GM23338 (cell line): ENCODE results near the gene JARID2. TPM values are rescaled to one million over a fixed set of nuclear protein-coding genes. Genes with fewer than 3 reads are reported as not detected.

Source experiments
- ATAC-seq: fragments of 200-7000 bp; cut with Tn5 transposase; 3 replicates; pipeline ENCODE4 v1.9.1; 2020
- DNase-seq: peaks from one replicate; pipeline ENCODE4 v3.0.0-alpha.2; 2015; ENCODE audit warnings: low spot score
- H2AFZ ChIP-seq: fragments of 200-600 bp; sonication (generic); 2 replicates; pipeline ENCODE4 v1.8.0; 2016; ENCODE audit warnings: antibody characterized with exemption, mild to moderate bottlenecking, moderate library complexity
- H3F3A ChIP-seq: fragments of 200-600 bp; sonication (generic); replicated peaks from 2 replicates; pipeline ENCODE4 v1.8.0; 2017; ENCODE audit warnings: antibody characterized with exemption, mixed run types, low read depth
- H3K27ac ChIP-seq: fragments of 200-600 bp; sonication (generic); 2 replicates; pipeline ENCODE4 v1.6.1; 2016; ENCODE audit warnings: low read depth
- H3K27me3 ChIP-seq: fragments of 200-600 bp; sonication (generic); 2 replicates; pipeline ENCODE4 v1.8.0; 2016; ENCODE audit warnings: mild to moderate bottlenecking, mixed run types, moderate library complexity; ENCODE audit not compliant: insufficient read depth
- H3K36me3 ChIP-seq: fragments of 200-600 bp; sonication (generic); 2 replicates; pipeline ENCODE4 v1.8.0; 2016; ENCODE audit warnings: mild to moderate bottlenecking; ENCODE audit not compliant: insufficient read depth
- H3K4me1 ChIP-seq: fragments of 200-600 bp; sonication (generic); 2 replicates; pipeline ENCODE4 v1.8.0; 2016; ENCODE audit warnings: mild to moderate bottlenecking, moderate library complexity; ENCODE audit not compliant: insufficient read depth
- H3K4me2 ChIP-seq: fragments of 200-600 bp; sonication (generic); 2 replicates; pipeline ENCODE4 v1.7.1; 2017; ENCODE audit warnings: mixed run types
- H3K4me3 ChIP-seq: fragments of 200-600 bp; sonication (generic); 2 replicates; pipeline ENCODE4 v1.6.1; 2016; ENCODE audit warnings: mixed run types
- H3K79me2 ChIP-seq: fragments of 200-600 bp; sonication (generic); replicated peaks from 2 replicates; pipeline ENCODE4 v1.8.0; 2017; ENCODE audit warnings: mild to moderate bottlenecking; ENCODE audit not compliant: insufficient read depth
- H3K9me2 ChIP-seq: fragments of 200-600 bp; sonication (generic); 2 replicates; pipeline ENCODE4 v1.8.0; 2017; ENCODE audit not compliant: insufficient read depth
- H4K20me1 ChIP-seq: fragments of 200-600 bp; sonication (generic); replicated peaks from 2 replicates; pipeline ENCODE4 v1.8.0; 2017; ENCODE audit warnings: mild to moderate bottlenecking; ENCODE audit not compliant: insufficient read depth
- H3K27ac Mint-ChIP-seq: 2 replicates; pipeline ENCODE4 v1.8.0; 2020; ENCODE audit warnings: inconsistent platforms, mild to moderate bottlenecking, moderate library complexity, mixed read lengths
- H3K27me3 Mint-ChIP-seq: 3 replicates; pipeline ENCODE4 v1.8.0; 2022; ENCODE audit warnings: low read depth, mild to moderate bottlenecking, moderate library complexity, mixed read lengths, inconsistent platforms; ENCODE audit not compliant: insufficient read depth, poor library complexity
- H3K36me3 Mint-ChIP-seq: 3 replicates; pipeline ENCODE4 v1.8.0; 2021; ENCODE audit warnings: low read depth, mild to moderate bottlenecking, inconsistent platforms, moderate library complexity, mixed read lengths
- H3K4me1 Mint-ChIP-seq: 3 replicates; pipeline ENCODE4 v1.8.0; 2020; ENCODE audit warnings: mild to moderate bottlenecking, inconsistent platforms, mixed read lengths
- H3K4me3 Mint-ChIP-seq: 3 replicates; pipeline ENCODE4 v1.8.0; 2021; ENCODE audit warnings: moderate library complexity, mild to moderate bottlenecking, inconsistent platforms, mixed read lengths
- H3K9me3 Mint-ChIP-seq: 3 replicates; pipeline ENCODE4 v1.8.0; 2020; ENCODE audit warnings: moderate library complexity, mild to moderate bottlenecking, inconsistent platforms, mixed read lengths
- CREB1 ChIP-seq: fragments of 250-450 bp; sonication (Bioruptor Pico); IDR thresholded peaks from 2 replicates; pipeline ENCODE4 v1.5.0; 2020; ENCODE audit warnings: low read depth, mild to moderate bottlenecking, moderate library complexity
- CTCF ChIP-seq, 2 experiments: fragments of 200-600 bp in 1 of 2; sonication (generic) in 1 of 2; conservative IDR thresholded peaks; 2 replicates each; pipeline versions ENCODE4 v1.5.1 to v1.6.1; 2016 to 2017; ENCODE audit warnings: antibody characterized with exemption in 2 of 2, low read depth in 2 of 2, mild to moderate bottlenecking in 2 of 2, moderate library complexity in 1 of 2
- ETS1 ChIP-seq: IDR thresholded peaks from 2 replicates; pipeline ENCODE4 v1.6.1; 2016; ENCODE audit warnings: antibody characterized with exemption
- EZH2 ChIP-seq: fragments of 200-600 bp; sonication (generic); IDR thresholded peaks from one replicate; pipeline ENCODE4 v1.8.0; 2017; ENCODE audit warnings: antibody characterized with exemption, mild to moderate bottlenecking, low read depth; ENCODE audit not compliant: unreplicated experiment
- EZH2phosphoT487 ChIP-seq: fragments of 200-600 bp; sonication (generic); IDR thresholded peaks from one replicate; pipeline ENCODE4 v1.8.1; 2018; ENCODE audit warnings: antibody characterized with exemption; ENCODE audit not compliant: unreplicated experiment
- JUNB ChIP-seq: IDR thresholded peaks from one replicate; pipeline ENCODE4 v1.6.1; 2016; ENCODE audit warnings: antibody characterized with exemption; ENCODE audit not compliant: unreplicated experiment
- NANOG ChIP-seq: IDR thresholded peaks from 2 replicates; pipeline ENCODE4 v1.6.1; 2016; ENCODE audit warnings: antibody characterized with exemption, borderline replicate concordance
- POLR2AphosphoS5 ChIP-seq: IDR thresholded peaks from 2 replicates; pipeline ENCODE4 v1.6.1; 2016; ENCODE audit warnings: antibody characterized with exemption, low read depth
- REST ChIP-seq: IDR thresholded peaks from one replicate; pipeline ENCODE4 v1.6.1; 2018; ENCODE audit warnings: antibody characterized with exemption; ENCODE audit not compliant: unreplicated experiment
- STAT1 ChIP-seq: IDR thresholded peaks from one replicate; pipeline ENCODE4 v1.6.1; 2016; ENCODE audit warnings: antibody characterized with exemption; ENCODE audit not compliant: unreplicated experiment
- ZNF114 ChIP-seq: fragments of 250-450 bp; sonication (Bioruptor Pico); IDR thresholded peaks from 2 replicates; pipeline ENCODE4 v1.5.0; 2020; ENCODE audit warnings: mild to moderate bottlenecking, moderate library complexity
- ZNF331 ChIP-seq: fragments of 250-450 bp; sonication (Bioruptor Pico); IDR thresholded peaks from 2 replicates; pipeline ENCODE4 v1.5.0; 2020; ENCODE audit warnings: low read depth, mild to moderate bottlenecking, moderate library complexity
- ZNF462 ChIP-seq: fragments of 250-450 bp; sonication (Bioruptor Pico); IDR thresholded peaks from 2 replicates; pipeline ENCODE4 v1.5.0; 2020; ENCODE audit warnings: mild to moderate bottlenecking, moderate library complexity
- polyA plus RNA-seq: library from polyadenylated mRNA; unstranded; fragments of >200 nt; fragmentation: Nextera tagmentation; extraction: Ambion mirVana; gene quantifications from 2 replicates; pipeline ENCODE4 v1.2.1, GENCODE V29; 2016
- total RNA-seq: library from RNA; depleted of rRNA; stranded (reverse); fragments of >200 nt; shearing (Covaris generic); gene quantifications from 2 replicates; pipeline ENCODE4 v1.2.3, GENCODE V29; 2014

JARID2 gene
- total and polyA plus RNA-seq, 2 experiments from 2014 or later = 92.8 to 196 TPM

GRCh38 chr6:15521582-15521981 lies 275.7 kb downstream of the JARID2 start:
- Histone ChIP-seq H3F3A (peaks cover 67% of the 10 kb centered on the region), H4K20me1 (peaks cover 32% of the 10 kb centered on the region), H2AFZ (no peak overlapping the region), H3K27me3 (no peaks in the 10 kb centered on the region), H3K4me3 (no peak overlapping the region), H3K4me2 (no peak overlapping the region), H3K9me2 (no peaks in the 10 kb centered on the region), H3K36me3 (peaks cover 58% of the 10 kb centered on the region), H3K27ac (peak overlapping the region; percentile 84), H3K4me1 (peaks cover 9% of the 10 kb centered on the region; the same call in 1 of the 2 replicates), H3K79me2 (peaks cover 4% of the 10 kb centered on the region; the same call in 1 of the 2 replicates)
- no peak overlapping the region for H3K4me3 Mint-ChIP-seq
- ATAC-seq (no peak), DNase-seq (no peak)
- peaks cover 19% of the 10 kb centered on the region; the same call in 2 of the 3 replicates for H3K4me1 Mint-ChIP-seq
- H3K27me3 Mint-ChIP-seq = peaks cover 77% of the 10 kb centered on the region
- H3K9me3 Mint-ChIP-seq = peaks cover 42% of the 10 kb centered on the region
- TF ChIP-seq REST (no peak), STAT1 (no peak), EZH2 (no peak), CTCF (conservative IDR thresholded peaks at IDR 0.05; ENCODE audit: low read depth in 2 of 2) (no peak), ETS1 (no peak), JUNB (no peak), EZH2phosphoT487 (no peak), CREB1 (CRISPR knock-in tag) (no peak), ZNF462 (CRISPR knock-in tag) (no peak), ZNF114 (CRISPR knock-in tag) (no peak), POLR2AphosphoS5 (no peak; the same call in 1 of the 2 replicates), NANOG (no peak), ZNF331 (no peak)
- H3K36me3 Mint-ChIP-seq = peaks cover 100% of the 10 kb centered on the region
- no peak overlapping the region for H3K27ac Mint-ChIP-seq
